ENCODE results near the gene LRCH2.
"Not testable (repeated sequence)": the region's sequence is repeated elsewhere in the genome, so short reads cannot be mapped to it uniquely, and the experiment has no call there.

LRCH2 gene

DNA sequence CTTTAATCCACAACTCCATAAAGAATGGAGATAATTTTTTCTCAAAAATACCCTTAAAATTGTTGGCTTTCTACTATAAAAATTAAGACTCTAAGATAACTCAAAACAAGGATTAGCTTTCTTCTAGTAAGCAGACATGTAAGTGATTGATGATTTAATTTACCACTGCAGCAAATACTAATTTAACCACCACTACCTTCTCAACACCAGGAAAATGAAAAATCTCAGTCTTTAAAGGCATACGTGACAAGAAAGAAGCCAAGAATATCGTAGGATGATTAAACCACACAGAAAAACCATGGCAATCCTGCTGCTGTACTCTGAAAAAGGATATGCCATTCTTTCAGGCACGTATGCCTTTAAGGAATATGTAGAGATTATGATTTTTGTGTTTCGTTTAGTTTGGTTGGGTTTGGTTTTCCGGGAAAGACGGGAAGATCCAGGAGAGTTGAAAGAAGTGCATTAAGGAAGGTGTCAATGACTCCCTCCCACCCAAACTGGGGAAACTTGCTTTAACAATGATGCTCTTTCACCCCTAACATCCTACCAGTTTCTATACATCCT, 881 bp downstream of the LRCH2 start:
- ATAC-seq: no peak

DNA sequence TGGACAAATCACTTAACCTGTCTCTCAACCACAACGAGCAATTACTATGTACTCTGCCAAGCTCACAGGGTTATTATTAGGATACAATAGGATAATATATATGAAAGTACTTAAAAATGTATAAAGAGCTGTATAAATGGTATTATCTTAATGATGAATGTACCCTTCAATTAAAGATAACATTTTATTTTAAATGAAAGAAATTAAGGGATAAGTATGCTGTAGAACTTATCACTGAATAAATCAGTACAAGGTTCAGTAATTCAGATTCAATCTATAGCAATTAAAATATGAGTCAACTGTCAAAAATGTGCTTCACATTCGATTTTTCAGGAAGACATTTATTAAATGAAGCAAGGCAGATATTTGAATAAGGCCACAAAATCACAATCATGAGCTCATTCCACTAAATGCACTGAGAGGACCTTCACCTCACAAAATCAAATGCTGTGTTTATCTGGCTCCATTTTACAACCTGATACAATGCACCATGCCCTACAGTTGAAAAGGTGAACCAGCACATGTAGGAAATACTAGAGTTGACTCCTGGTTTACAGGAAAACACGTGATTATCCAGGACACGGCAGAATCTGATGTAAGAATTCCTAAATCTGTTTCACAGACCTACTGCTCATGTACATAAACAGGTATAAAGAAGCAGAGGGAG, 4.4 kb downstream of the LRCH2 start:
- ATAC-seq: no peak
- no peak overlapping the region for H3K27ac Mint-ChIP-seq
- H3K4me1 Mint-ChIP-seq: no peaks in the 10 kb centered on the region
- H3K4me3 Mint-ChIP-seq: no peak overlapping the region
- no peak for DNase-seq
- H3K9me3 Mint-ChIP-seq: no peaks in the 10 kb centered on the region
- peaks cover 16% of the 10 kb centered on the region for H3K27me3 Mint-ChIP-seq
- H3K36me3 Mint-ChIP-seq (ENCODE audit: low read depth): no peaks in the 10 kb centered on the region

More for the DNA sequence above, 881 bp downstream of the LRCH2 start:
- Mint-ChIP-seq H3K36me3 (ENCODE audit: low read depth) (no peaks in the 10 kb centered on the region), H3K27me3 (peaks cover 21% of the 10 kb centered on the region), H3K27ac (no peak overlapping the region), H3K4me3 (no peak overlapping the region), H3K4me1 (no peaks in the 10 kb centered on the region), H3K9me3 (no peaks in the 10 kb centered on the region)
- no peak for DNase-seq

DNA sequence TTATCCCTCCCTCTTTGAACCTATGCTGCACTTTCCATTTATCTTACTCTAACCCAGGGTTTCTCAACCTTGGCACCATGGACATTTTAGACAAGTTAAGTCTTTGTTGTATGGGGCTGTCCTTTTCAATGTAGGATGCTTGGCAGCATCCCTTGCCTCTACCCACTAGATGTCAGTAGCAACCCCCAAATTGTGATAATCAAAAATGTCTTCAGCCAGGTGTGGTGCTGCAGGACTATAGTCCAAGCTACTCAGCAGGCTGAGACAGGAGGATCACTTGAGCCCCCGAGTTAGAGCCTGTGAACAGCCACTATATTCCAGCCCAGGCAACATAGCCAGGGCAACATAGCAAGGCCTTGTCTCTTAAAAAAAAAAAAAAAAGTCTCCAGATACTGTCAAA, 7.0 kb downstream of the LRCH2 start:
- H3K27me3 Mint-ChIP-seq: peaks cover 4% of the 10 kb centered on the region
- no peak overlapping the region for H3K27ac Mint-ChIP-seq
- H3K9me3 Mint-ChIP-seq: no peaks in the 10 kb centered on the region
- H3K4me1 Mint-ChIP-seq: no peaks in the 10 kb centered on the region
- no peaks in the 10 kb centered on the region for H3K36me3 Mint-ChIP-seq (ENCODE audit: low read depth)
- ATAC-seq (no peak), DNase-seq (no peak)
- H3K4me3 Mint-ChIP-seq: no peak overlapping the region

DNA sequence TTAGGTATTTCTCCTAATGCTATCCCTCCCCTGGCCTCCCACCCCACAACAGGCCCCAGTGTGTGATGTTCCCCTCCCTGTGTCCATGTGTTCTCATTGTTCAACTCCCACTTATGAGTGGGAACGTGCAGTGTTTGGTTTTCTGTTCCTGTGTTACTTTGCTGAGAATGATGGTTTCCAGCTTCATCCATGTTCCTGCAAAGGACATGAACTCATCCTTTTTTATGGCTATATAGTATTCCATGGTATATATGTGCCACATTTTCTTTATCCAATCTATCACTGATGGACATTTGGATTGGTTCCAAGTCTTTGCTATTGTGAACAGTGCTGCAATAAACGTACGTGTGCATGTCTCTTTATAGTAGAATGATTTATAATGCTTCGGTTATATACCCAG, 16.6 kb downstream of the LRCH2 start:
- not testable (repeated sequence) for H3K4me3 Mint-ChIP-seq; ATAC-seq; H3K36me3 Mint-ChIP-seq (ENCODE audit: low read depth); H3K4me1 Mint-ChIP-seq; H3K27ac Mint-ChIP-seq; H3K27me3 Mint-ChIP-seq; DNase-seq; H3K9me3 Mint-ChIP-seq

DNA sequence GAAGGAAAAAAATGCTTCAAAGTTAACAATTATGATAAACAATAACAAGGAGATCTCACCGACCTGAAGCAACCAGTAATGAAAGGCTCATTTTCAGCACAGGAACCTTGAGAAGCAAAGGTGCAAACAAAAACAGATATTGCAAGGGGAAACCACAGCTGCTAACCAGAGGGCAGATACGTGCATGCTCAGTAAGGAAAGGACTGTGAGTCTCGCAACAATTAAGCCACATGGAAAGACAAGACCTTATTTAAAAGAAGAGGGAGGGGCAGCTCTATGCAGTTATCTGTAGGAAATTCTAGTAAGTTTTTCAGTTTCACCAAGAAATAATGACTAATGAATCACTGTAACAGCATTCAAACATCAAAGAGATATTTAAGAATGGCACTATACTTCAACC, 19.3 kb downstream of the LRCH2 start:
- H3K4me3 Mint-ChIP-seq: no peak overlapping the region

DNA sequence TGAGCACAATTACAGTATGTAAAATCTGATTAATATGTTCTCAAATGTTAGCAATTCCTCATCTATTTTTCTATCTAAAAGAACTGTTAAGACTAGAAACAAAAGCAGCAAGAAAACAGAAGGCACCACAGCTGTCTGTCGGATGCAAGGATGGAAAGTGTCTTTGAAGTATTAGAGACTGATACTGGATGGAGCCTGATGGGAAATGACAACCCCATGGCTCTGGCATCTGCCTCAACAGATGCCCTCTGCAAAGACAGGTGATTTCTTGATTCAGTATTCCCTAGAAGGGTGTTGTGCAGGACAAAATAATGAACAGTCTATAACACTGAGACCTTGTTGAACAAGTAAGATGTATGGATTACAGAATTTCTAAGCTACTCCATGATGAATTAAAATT, 19.7 kb downstream of the LRCH2 start:
- ATAC-seq: no peak
- DNase-seq: no peak
- peaks cover 4% of the 10 kb centered on the region for H3K9me3 Mint-ChIP-seq
- no peak overlapping the region for H3K4me3 Mint-ChIP-seq
- H3K27ac Mint-ChIP-seq: no peak overlapping the region
- no peaks in the 10 kb centered on the region for H3K4me1 Mint-ChIP-seq
- H3K27me3 Mint-ChIP-seq: no peaks in the 10 kb centered on the region
- H3K36me3 Mint-ChIP-seq (ENCODE audit: low read depth): no peaks in the 10 kb centered on the region

More for the DNA sequence above, 19.3 kb downstream of the LRCH2 start:
- DNase-seq: no peak
- Mint-ChIP-seq H3K27ac (no peak overlapping the region), H3K27me3 (no peaks in the 10 kb centered on the region), H3K36me3 (ENCODE audit: low read depth) (no peaks in the 10 kb centered on the region), H3K4me1 (no peaks in the 10 kb centered on the region), H3K9me3 (peaks cover 4% of the 10 kb centered on the region)
- no peak for ATAC-seq

DNA sequence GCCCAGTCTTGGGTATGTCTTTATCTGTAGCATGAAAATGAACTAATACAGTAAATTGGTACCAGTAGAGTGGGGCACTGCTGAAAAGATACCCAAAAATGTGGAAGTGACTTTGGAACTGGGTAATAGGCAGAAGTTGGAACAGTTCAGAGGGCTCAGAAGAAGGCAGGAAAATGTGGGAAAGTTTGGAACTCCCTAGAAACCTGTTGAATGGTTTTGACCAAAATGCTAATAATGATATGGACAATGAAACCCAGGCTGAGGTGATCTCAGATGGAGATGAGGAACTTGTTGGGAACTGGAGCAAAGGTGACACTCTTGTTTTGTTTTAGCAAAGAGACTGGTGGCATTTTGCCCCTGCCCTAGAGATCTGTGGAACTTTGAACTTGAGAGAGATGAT, 24.3 kb downstream of the LRCH2 start:
- ATAC-seq; DNase-seq; H3K27me3 Mint-ChIP-seq; H3K4me3 Mint-ChIP-seq; H3K27ac Mint-ChIP-seq; H3K36me3 Mint-ChIP-seq (ENCODE audit: low read depth); H3K4me1 Mint-ChIP-seq; H3K9me3 Mint-ChIP-seq: not testable (repeated sequence)

DNA sequence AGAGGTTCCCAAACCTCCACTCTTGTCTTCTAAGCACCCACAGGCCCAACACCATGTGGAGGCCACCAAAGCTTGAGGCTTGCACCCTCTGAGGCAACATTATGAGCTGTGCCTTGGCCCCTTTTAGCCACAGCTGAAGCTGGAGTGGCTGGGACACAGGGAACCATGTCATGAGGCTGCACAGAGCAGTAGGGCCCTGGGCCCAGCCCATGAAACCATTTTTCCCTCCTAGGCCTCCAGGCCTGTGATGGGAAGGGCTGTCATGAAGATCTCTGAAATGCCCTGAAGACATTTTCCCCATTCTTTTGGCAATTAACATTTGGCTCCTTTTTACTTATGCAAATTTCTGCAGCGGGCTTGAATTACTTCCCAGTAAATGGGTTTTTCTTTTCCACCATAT, 29.9 kb downstream of the LRCH2 start:
- H3K9me3 Mint-ChIP-seq: peaks cover 15% of the 10 kb centered on the region
- H3K27ac Mint-ChIP-seq: no peak overlapping the region
- no peaks in the 10 kb centered on the region for H3K36me3 Mint-ChIP-seq (ENCODE audit: low read depth)
- DNase-seq (no peak), ATAC-seq (no peak)
- H3K4me3 Mint-ChIP-seq: no peak overlapping the region
- H3K27me3 Mint-ChIP-seq: no peaks in the 10 kb centered on the region
- H3K4me1 Mint-ChIP-seq: no peaks in the 10 kb centered on the region

DNA sequence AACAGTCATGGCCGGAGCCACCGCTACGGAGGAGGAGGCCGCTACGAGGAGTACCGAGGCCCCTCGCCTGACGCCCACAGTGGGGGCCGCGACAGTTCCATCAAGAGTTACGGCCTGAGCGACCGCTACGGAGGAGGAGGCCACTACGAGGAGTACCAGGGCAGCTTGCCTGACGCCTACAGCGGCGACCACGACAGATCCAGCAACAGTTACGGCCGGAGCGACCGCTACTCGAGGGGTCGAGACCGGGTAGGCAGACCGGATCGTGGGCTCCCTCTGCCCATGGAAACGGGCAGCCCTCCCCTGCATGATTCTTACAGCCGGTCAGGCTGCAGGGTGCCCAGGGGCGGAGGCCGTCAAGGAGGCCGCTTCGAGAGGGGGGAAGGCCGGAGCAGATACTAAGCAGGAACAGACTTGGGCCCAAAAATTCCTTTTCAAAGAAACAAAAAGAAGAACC, 41.6 kb downstream of the LRCH2 start:
- H3K36me3 Mint-ChIP-seq (ENCODE audit: low read depth): no peaks in the 10 kb centered on the region
- DNase-seq (no peak), ATAC-seq (no peak)
- H3K4me1 Mint-ChIP-seq: no peaks in the 10 kb centered on the region
- peaks cover 4% of the 10 kb centered on the region for H3K9me3 Mint-ChIP-seq
- no peaks in the 10 kb centered on the region for H3K27me3 Mint-ChIP-seq
- no peak overlapping the region for H3K27ac Mint-ChIP-seq
- H3K4me3 Mint-ChIP-seq: no peak overlapping the region

DNA sequence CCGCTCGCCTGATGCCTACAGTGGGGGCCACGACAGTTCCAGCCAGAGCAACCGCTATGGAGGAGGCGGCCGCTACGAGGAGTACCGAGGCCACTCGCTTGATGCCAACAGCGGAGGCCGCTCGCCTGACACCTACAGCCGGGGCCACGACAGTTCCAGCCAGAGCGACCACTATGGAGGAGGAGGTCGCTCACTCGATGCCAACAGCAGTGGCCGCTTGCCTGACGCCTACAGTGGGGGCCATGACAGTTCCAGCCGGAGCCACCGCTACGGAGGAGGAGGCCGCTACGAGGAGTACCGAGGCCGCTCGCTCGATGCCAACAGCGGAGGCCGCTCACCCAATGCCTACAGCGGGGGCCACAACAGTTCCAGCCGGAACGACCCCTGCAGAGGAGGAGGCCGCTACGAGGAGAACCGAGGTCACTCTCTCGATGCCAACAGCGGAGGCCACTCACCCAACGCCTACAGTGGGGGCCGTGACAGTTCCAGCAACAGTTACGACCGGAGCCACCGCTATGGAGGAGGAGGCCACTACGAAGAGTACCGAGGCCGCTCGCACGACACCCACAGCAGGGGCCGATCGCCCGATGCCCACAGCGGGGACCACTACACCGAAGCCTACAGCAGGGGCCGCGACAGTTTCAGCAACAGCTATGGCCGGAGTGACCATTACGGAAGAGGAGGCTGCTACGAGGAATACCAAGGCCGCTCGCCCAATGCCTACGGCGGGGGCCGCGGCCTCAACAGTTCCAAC, 42.2 kb downstream of the LRCH2 start:
- Mint-ChIP-seq H3K36me3 (ENCODE audit: low read depth) (no peaks in the 10 kb centered on the region), H3K9me3 (peaks cover 4% of the 10 kb centered on the region), H3K27me3 (no peaks in the 10 kb centered on the region), H3K4me3 (no peak overlapping the region), H3K4me1 (no peaks in the 10 kb centered on the region), H3K27ac (no peak overlapping the region)
- ATAC-seq: no peak
- DNase-seq: no peak

DNA sequence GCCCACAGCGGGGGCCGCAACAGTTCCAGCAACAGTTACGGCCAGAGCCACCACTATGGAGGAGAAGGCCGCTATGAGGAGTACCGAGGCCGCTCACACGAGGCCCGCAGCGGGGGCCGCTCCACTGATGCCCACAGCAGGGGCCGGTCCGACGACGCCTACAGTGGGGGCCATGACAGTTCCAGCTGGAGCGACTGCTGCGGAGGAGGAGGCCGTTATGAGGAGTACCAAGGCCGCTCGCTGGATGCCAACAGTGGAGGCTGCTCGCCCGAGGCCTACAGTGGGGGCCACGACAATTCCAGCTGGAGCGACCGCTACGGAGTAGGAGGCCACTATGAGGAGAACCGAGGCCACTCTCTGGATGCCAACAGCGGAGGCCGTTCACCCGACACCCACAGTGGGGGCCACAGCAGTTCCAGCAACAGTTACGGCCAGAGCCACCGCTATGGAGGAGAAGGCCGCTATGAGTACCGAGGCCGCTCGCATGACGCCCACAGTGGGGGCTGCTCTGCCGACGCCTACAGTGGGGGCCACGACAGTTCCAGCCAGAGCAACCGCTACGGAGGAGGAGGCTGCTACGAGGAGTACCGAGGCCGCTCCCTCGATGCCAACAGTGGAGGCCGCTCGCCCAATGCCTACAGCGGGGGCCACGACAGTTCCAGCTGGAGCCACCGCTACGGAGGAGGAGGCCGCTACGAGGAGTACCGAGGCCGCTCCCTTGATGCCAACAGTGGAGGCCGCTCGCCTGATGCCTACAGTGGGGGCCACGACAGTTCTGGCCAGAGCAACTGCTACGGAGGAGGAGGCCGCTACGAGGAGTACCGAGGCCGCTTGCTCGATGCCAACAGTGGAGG, 43.0 kb downstream of the LRCH2 start:
- DNase-seq (no peak), ATAC-seq (no peak)
- Mint-ChIP-seq H3K27ac (no peak overlapping the region), H3K36me3 (ENCODE audit: low read depth) (no peaks in the 10 kb centered on the region), H3K9me3 (peaks cover 4% of the 10 kb centered on the region), H3K27me3 (no peaks in the 10 kb centered on the region), H3K4me1 (no peaks in the 10 kb centered on the region), H3K4me3 (no peak overlapping the region)

DNA sequence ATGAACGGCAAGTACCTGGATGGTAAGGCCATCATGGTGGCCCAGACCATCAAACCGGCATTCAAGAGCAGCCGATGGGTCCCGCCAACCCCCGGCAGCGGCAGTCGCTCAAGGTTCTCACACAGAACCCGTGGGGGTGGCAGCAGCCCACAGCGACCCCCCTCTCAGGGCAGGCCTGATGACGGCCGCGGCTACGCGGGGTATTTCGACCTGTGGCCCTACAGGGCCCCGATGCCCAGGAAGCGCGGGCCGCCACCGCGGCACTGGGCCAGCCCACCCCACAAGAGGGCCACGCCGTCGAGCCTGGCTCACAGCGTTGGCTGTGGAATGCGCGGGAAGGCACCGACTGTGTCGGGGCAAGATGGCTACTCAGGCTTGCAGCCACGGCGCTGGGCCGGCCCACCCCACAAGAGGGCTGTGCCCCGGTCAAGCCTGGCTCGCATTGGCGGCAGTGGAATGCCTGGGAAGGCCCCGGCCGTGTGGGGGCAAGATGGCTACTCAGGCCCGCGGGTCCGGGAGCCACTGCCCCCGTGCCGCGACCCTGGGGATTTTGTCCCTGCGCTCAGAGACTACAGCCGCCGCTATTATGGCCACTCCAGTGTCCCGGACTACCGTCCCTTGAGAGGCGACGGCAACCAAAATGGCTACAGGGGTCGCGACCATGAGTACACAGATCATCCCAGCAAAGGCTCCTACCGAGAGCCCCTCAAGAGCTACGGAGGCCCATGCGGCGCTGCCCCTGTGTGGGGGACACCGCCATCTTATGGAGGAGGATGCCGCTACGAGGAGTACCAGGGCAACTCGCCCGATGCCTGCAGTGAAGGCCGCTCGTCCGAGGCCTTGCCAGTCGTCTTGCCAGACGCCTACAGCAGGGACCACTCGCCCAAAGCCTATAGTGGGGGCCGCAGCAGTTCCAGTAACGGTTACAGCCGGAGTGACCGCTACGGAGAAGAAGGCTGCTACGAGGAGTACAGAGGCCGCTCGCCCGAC, 44.0 kb downstream of the LRCH2 start:
- no peak overlapping the region for H3K4me3 Mint-ChIP-seq
- H3K27ac Mint-ChIP-seq: no peak overlapping the region
- DNase-seq (no peak), ATAC-seq (no peak)
- no peaks in the 10 kb centered on the region for H3K36me3 Mint-ChIP-seq (ENCODE audit: low read depth)
- H3K9me3 Mint-ChIP-seq: peaks cover 4% of the 10 kb centered on the region
- no peaks in the 10 kb centered on the region for H3K4me1 Mint-ChIP-seq
- no peaks in the 10 kb centered on the region for H3K27me3 Mint-ChIP-seq

DNA sequence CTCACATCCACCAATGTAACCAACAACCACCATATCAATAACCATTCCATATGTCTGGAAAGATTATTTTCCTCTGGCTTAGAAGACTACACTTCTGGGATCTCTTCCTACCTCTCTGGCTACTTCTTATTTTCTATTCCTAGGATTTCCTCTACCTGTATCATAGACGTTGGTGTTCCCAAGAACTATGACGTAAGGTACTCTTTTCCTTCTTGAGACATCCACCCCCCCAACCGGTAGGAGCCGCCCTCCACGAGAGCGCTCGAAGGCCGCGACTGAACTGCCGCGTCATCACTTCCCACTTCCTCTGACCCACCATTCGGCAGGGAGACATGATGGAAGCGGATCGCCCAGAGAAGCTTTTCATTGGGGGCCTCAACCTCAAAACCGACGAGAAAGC, 44.8 kb downstream of the LRCH2 start, which contains the start of gene RBMXL3:
TSS of gene RBMXL3 (plus strand) at position 301 of the 400 bp plus-strand sequence. CDS start at position 333, 32 bp downstream.
- Mint-ChIP-seq H3K4me3 (no peak within 1 kb of the TSS), H3K36me3 (ENCODE audit: low read depth) (no peaks in the 10 kb centered on the region), H3K27me3 (no peaks in the 10 kb centered on the region), H3K9me3 (peaks cover 4% of the 10 kb centered on the region), H3K27ac (no peak within 1 kb of the TSS), H3K4me1 (no peaks in the 10 kb centered on the region)
- ATAC-seq (no peak), DNase-seq (no peak)

Measured in activated naive CD8-positive, alpha-beta T cell treated with anti-CD3 and anti-CD28 coated beads, Interleukin-2, amount 50 U/mL, for 24 hours (primary cell).